Stimulated activated CD8-positive, alpha-beta memory T cell treated with anti-CD3 and anti-CD28 coated beads, Interleukin-7, amount 100 ng/mL, for 4 hours (primary cell): ENCODE results near the gene CCDC144A.
"Not testable (repeated sequence)": the region's sequence is repeated elsewhere in the genome, so short reads cannot be mapped to it uniquely, and the experiment has no call there.

Source experiments
- DNase-seq, 2 donors: peaks; one replicate each; pipeline ENCODE4 v3.0.0-alpha.2; 2020; ENCODE audit warnings: low read depth in 2 of 2

Gene CCDC144A

DNA sequence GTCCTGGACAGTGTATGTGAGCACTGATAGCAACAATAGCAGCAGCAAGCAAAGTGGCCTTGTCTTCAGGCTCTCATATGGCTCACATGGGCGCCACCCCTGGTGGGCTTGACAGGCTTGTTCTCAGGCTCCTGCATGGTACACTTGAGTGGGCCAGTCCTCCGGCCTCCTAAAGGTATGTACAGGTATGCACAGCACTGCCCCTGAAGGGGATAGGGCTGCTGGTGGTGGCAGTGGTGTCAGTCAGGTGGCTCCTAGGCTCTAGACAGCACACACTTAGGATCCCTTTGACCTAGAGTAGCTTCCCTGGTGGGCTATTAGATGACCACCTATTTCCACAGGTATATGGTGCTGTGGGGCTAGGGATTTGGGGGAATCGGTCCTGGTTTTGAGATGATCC is 67.5 kb downstream of the CCDC144A start:
- not testable (repeated sequence) for DNase-seq

DNA sequence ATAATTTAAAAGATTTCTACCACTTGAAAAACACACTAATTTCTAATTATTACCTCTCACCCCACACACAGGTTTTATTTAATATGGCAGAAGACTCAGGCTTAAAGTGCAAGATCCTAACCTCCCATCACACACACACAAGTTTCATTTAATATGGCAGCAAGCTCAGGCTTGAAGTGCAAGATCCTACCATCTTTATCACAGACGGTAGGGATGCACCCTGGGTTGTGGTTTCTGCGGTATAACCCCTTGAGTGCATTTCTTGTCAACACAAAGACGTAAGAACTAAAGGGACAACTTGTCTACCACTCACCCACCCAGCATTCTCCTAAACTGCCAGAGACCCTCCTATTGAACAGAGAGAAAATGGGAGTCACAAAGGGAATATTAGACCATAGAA is 68.1 kb downstream of the CCDC144A start:
- not testable (repeated sequence) for DNase-seq

DNA sequence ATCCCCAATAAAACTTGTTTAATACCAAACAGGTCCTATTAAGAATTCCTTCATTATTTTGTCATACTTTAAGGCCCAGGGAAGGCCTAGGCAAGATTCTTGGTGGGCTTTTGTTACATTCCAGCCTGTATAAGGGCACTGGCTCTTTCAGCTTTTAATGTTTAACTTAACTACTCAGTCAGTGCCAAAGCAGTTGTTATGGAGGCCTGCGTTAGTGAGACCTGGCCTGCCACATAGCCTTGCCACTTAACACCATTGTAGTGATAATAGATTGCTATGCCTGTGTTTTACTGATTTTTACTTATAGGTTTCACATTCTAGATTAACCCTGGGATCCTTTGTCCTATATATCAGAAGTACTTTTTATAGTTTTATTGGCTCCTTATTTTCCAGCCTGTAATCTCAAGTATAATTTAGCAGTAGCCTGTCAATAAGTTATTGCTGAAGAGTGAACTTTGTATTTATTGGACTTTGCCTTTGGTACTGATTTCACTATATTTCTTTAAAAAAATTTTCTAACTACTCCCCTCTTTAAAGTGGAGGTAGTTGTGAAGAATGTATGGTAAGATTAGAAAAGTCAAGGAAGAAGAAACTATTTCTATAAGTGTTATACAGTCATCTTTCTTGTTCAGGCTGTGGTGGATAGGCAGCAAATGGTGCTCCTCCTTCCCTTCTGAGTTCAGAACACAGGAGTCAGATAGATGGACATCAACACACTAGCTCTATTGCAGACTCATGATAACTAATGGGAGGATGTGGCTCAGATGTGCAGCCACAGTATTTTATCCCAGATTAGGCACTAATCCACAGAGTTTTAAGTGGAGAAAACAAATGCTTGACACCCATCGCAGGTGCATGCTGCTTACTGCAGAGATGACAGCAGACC is 78.5 kb downstream of the CCDC144A start:
- not testable (repeated sequence) for DNase-seq

DNA sequence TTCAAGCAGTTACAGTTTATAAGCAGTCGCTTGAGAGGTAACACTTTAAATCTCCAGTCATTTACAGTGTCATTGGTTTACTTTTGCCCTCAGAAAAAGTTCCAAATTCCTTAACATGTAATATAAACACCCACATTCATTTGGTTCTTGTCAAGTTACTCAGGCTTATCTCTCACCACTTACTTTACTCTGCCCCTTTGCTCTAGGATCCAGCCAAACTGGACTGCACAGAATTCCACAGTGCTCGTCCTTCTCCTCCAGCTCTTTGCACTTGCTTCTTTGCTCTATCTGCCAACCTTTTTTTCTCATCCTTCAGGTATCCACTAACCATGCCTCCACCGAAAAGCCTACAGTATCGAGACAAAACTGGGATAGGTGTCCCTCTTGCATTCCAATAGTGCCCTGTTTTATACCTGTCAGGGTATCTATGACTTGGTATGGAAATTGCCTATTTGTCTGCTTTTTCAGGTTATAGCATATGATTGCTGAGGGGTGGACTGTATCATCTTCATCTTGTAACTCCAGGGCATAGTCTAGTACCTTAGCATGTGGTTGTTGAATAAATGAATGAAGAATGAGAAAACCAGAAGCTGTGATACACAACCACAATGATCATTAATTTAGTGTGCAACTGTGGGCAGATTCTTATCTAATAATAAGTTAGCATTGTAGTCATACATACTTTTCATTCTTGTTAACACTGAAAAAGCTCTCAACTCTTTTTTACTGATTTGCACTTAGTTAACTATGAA is 82.5 kb downstream of the CCDC144A start:
- not testable (repeated sequence) for DNase-seq

DNA sequence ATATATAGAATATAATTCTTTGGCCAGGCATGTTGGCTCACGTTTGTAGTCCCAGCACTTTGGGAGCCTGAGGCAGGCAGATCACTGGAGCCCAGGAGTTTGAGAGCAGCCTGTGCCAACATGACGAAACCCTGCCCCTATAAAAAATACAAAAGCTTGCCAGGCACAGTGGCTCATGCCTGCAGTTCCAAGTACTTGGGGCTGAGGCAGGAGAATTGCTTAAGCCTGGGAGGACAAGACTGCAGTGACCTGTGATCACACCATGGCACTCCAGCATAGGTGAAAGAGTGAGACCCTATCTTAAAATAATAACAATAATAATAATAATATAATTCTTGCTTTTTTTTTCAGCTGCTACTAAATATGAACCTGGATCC is 83.1 kb downstream of the CCDC144A start:
- not testable (repeated sequence) for DNase-seq

DNA sequence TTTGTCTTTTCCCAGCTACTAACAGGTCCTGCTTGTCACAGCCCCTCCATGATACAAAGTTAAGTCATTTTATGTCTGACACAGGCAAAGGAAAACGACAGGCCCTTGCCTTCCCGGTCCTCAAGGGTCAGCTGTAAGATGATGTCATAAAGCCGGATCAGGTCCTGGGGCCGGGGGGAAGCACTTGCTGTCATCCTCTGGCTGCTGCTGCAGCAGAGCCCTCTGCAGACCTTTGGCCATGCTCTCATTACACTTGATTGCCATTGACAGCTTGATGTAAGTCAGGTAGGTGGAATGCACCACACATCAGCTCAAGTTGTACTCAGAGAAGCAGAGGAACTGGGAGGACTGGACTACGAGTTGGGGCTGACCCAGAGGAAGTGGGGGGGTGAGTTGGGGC is 97.8 kb downstream of the CCDC144A start:
- DNase-seq = not testable (repeated sequence)

DNA sequence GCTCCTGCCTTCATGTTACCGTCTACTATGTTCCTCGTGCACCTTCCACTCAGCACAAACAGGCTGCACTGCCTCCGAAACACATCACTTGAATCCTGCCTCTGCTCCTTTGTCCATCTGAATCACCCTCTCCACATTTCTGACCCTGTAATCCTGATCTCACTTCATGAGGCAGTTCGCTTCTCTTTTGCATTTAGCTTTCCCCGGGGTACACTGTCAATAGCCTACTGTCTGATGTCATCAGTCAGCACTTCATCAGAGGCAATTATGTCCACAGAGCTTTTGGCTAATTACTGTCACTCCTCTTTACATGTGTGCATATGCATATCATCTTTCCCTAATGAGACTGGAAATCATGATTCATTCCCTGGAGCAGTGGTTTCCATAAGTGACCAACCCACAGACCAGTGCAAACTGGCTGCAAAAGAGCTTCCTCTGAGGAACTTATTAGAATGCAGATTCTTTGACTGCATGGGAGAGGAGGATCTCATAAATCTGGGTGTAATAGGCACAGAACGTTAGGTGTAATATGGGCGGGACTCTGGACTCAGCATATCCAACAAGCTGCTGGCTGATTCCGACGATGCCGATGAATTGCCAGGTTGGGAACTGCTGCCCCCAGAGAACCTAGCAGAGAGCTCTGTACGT is 99.0 kb downstream of the CCDC144A start:
- not testable (repeated sequence) for DNase-seq

DNA sequence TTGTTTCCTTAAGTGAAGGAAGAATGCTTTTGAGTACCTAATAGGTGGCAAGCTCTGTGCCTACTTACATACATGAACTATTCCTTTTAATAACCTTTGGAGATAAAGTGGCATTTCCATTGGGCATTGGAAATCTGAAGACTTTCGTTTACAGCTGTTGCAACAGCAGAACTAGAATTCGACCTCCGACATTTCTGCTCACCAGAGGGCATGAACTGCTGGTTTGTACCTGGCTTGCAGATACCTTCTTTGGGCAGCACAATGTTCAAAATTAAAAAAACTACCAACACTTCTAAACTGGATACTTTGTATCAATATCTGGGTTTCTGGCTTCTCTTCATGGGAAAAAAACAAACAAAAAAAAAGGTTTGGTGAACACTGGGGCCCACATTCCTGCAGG is 99.6 kb downstream of the CCDC144A start:
- not testable (repeated sequence) for DNase-seq

DNA sequence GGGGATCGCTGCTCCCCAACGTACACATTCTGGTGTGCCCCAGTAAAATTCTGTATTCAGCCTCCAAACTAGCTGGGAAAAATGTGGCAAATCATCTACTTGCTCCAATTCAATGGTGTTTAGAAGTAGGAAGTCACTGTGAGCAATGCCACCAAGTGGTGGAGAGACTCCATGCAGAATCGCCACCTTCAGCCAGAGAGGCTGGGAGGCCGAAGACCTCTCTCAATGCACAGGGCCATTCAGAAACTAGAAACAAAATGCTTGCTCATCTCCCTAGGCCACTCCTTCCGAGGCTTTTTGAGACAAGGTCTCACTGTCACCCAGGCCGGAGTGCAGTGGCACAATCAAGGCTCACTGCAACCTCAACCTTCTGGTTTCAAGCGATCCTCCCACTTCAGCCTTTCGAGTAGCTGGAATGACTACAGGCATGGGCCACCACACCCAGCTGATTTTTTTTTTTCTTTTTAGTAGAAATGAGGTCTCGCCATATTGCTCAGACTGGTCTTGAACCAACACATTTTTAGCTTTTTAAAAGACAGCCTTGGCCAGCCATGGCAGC is 100.4 kb downstream of the CCDC144A start:
- not testable (repeated sequence) for DNase-seq

DNA sequence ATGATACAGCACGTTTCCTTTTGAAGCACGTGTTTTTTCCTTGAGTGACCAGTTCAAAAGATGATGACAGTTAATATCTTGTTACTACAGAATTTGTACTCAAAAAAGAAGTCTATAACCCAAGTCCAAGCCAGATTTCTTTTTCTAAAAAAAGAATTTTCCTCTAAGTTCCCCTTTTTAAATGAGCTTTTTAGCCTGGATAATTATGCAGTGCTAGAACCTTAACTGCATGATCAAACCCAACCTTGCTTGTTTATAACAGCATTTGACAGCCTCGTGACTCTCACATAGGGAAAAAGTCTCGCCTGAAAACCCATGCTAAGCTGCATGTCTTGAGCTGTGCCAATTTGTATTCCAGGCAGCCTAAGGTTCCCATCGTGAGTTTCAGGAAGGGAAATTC is 104.2 kb downstream of the CCDC144A start:
- DNase-seq = not testable (repeated sequence)

DNA sequence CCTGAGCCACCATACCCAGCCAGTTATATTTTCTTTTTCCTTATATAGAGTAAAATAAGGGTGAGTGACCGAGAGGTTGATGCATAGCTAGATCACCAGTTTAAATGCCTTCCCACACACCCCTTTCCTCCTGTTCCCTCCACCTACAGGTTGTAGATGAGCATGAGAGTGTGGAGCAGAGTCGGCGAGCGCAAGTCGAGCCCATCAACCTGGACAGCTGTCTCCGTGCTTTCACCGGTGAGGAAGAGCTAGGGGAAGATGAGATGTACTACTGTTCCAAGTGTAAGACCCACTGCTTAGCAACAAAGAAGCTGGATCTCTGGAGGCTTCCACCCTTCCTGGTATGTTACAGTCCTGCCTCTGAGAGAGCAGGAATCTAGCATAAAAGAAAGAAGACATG is 105.9 kb downstream of the CCDC144A start:
- DNase-seq = not testable (repeated sequence)

DNA sequence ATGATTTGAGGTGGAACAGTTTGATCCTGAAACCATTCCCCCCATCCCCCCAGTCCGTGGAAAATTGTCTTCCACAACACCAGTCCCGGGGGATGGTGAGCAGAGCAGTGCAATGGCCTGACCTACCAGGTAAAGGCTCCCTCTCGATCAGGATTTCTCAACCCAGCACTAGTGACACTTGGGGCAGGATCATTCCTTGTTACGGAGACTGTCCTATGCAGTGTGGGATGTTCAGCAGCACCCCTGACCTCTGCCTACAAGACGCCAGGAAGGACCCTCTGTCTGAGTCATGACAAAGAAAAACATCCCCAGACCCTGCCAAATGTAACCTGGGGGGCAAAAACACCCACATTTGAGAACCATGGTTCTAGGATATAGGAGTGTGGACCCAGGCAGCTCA is 114.8 kb downstream of the CCDC144A start:
- DNase-seq = not testable (repeated sequence)

DNA sequence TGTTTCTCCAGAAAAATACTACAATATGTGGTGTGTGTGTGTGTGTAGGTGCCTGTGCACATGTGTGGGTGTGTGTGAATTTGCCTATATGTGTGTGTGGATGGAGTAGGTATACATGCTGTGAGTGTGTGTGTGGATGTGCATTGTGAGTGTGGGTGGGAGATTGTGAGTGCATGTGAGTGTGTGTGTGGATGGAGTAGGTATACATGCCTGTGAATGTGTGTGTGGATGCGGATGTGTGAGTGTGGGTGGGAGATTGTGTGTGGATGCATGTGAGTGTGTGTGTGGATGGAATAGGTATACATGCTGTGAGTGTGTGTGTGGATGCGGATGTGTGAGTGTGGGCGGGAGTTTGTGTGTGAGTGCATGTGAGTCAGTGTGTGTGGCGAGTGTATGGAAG is 116.6 kb downstream of the CCDC144A start:
- DNase-seq = not testable (repeated sequence)

DNA sequence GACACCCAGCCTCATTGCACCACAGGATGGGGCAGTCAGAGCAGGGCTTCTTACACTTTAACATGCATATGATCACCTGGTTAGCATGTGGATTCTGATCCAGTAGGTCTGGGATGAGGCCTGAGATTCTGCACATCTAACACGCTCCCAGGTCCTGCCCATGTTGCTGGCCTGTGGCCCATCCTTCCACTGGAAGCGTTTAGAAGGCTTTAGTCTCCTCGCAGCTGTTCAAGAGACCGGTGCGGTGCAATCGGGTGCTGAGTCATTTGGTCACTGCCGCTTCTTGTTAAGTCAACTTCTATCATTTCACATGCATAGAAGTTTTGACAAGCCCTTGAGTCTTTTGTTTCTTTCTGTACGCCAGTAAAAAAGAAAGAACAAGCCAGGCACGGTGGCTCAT is 117.6 kb downstream of the CCDC144A start:
- not testable (repeated sequence) for DNase-seq

DNA sequence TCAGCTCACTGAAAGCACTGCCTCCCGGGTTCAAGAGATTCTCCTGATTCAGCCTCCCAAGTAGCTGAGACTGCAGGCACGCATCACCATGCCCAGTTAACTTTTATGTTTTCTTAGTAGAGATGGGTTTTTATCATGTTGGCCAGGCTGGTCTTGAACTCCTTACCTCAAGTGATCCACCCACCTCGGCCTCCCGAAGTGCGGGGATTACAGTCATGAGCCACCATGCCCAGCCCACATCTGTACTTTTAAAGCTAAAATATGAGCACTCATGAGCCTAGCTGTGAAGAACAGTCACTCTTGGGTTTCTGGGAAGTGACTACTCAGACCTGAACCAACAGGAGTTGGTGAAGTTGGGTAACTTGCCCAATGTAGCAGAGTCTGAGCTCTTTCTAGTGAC is 120.2 kb downstream of the CCDC144A start:
- DNase-seq = not testable (repeated sequence)

DNA sequence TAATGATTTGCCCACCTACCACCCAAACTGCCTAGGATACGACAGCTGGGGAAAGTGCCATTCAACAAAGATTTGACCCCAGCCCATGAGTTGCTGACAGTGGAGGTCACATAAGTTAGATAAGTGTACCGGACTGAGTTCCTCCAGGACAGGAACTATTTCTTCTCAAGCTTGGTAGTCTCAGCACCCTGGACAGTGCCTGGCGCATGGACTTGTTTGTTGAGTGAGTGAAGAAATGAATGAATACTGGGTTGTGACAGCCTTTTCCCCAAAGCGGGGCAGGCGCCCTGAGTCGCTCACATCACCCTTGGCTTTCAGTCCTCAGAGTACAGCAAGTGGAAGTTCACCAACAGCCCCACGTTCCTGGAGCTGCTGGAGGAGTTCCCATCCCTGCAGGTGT is 122.1 kb downstream of the CCDC144A start:
- not testable (repeated sequence) for DNase-seq

DNA sequence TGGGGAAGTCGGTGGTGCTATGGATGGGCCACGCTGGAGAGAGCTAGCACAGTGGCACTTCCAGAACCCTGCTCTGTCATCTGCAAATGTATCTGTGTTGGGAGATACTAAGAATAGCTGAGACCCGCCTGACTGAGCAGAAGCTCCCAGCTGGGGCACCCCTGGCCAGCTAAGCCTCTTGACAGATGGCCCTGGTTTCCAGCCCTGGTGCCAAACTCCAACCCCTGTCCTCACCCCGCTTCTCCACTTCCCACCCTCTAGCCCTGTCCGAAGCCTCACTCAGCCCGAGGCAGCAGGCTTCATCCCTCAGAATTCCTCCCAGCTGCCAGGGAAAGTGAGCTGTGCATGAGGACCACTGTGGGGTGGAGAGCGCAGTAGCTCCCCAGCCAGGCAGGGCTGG is 124.4 kb downstream of the CCDC144A start:
- DNase-seq = no peak

DNA sequence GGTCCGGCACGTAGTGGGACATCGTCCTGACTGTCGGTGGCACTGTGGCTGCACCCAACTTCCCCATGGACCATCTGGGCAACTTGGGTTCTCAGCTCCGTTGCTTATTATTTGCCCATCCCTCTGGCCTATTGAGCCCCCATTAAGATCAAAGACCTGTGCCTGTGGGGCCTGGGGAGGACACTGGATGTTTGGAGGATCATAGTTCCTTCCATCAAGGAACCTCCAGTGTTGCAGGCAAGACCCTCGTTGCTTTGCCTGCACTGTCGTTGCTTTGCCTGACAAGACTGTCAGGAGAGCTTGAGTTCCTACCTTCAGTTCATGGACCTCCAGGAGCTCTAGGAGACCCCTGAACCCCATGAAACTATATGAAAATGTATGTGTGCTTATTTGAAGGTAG is 127.2 kb downstream of the CCDC144A start:
- no peak for DNase-seq

DNA sequence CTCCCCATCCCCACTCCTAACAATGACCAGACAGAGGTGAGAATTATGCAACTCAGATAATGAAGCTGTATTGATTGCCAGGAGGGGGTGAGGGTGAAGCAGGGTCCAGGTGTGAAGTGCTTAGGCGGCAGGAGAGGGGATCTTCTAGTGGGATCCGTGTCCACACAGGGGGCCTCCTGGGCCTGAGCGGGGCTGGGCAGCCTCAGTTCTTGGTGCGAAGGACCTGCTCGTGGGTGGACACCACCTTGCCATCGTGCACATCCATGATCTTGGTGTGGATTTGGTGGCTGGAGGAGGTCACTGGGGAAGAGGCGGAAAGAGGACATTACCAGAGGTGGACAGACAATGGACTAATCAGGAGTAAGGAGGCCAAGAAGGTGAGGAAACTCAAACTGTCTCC is 127.9 kb downstream of the CCDC144A start:
- DNase-seq = not testable (repeated sequence)

DNA sequence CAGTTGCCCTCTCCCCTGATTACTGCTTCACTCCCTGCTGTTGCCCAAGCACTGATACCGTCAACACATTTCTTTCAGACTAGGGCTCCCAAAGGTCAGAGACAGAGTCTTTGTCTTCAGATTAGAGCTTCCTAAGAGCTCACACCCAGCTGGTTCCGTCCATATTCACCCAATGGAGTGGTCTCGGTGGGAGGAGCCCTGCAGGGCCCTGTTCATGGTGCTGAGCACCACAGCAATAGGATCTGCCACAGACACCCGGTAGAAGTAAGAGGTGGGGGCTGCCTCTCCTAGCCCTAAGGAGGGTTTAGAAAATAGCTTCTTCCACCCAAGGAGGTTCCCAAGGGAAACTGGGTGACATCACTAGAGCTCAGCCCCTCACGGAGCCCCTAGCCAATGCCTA is 128.3 kb downstream of the CCDC144A start:
- DNase-seq = no peak

DNA sequence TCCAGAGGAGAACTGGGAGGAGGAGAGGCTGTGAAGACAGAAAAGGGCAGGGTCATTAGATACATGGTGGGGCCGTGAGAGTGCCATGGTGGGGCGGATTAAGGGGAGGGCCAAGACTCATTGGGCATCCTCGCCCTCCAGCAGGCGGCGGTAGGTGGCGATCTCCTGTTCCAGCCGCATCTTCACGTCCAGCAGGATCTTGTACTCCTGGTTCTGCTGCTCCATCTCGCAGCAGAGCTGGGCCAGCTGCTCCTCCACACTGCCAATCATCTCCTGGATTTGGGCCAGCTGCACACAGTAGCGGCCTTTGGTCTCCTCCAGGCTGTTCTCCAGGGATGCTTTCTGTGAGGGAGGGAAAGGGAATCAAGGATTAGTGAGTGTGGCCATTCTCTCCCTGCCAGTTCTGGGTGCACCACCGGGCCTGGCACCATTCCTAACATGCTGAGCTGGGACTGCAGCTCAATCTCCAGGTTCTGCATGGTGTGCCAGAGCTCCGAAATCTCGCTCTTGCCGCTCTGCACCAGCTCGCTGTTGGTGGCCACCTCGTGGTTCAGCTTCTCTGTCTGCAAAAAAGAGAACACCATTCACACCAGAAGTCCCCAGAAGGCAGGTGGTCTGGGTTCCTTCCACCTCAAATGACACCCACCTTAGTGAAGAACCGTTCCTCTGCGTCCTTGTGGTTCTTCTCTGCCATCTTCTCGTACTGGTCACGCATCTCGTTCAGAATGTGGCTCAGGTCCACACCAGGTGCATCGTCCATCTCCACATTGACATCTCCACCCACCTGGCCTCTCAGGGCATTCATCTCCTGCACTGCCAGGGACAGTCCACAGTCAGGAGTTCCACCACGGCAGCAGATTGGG is 129.0 kb downstream of the CCDC144A start:
- no peak for DNase-seq
